Keratinocyte (primary cell): ENCODE data around the gene LMBR1. TPM values are rescaled to one million over a fixed set of nuclear protein-coding genes. Genes with fewer than 3 reads are reported as not detected.

Source experiments
- DNase-seq: peaks from one replicate; pipeline ENCODE4 v3.0.0-alpha.2; 2011; ENCODE audit warnings: low read depth, missing footprints, low spot score
- FAIRE-seq: peaks from 2 replicates; lab custom pipeline; 2011; peaks lifted over from hg19 to GRCh38; lab: Jason Lieb, UNC
- H2AFZ ChIP-seq: 2 replicates; pipeline ENCODE4 v1.6.0; 2012; ENCODE audit warnings: low read length, control low read depth, inconsistent platforms; ENCODE audit not compliant: control insufficient read depth
- H3K27ac ChIP-seq: 2 replicates; pipeline ENCODE4 v1.5.1; 2011; ENCODE audit warnings: low read length; ENCODE audit not compliant: control insufficient read depth, insufficient read depth
- H3K27me3 ChIP-seq: 3 replicates; pipeline ENCODE4 v1.6.0; 2011; ENCODE audit warnings: low read length; ENCODE audit not compliant: control insufficient read depth, insufficient read depth; ENCODE audit errors: extremely low read depth
- H3K36me3 ChIP-seq, 2 experiments: 2 replicates in 1 of 2; 3 replicates in 1 of 2; pipeline ENCODE4 v1.5.1; 2011; ENCODE audit warnings: low read length in 2 of 2, mild to moderate bottlenecking in 1 of 2; ENCODE audit not compliant: control insufficient read depth in 2 of 2, insufficient read depth in 2 of 2; ENCODE audit errors: extremely low read depth in 1 of 2
- H3K4me1 ChIP-seq: 3 replicates; pipeline ENCODE4 v1.5.1; 2011; ENCODE audit warnings: low read length; ENCODE audit not compliant: control insufficient read depth, insufficient read depth; ENCODE audit errors: extremely low read depth
- H3K4me2 ChIP-seq: 3 replicates; pipeline ENCODE4 v1.6.0; 2011; ENCODE audit warnings: low read depth, low read length; ENCODE audit not compliant: control insufficient read depth, insufficient read depth; ENCODE audit errors: extremely low read depth
- H3K4me3 ChIP-seq, 3 experiments: fragments of 200-600 bp in 1 of 3; sonication (generic) in 1 of 3; 2 replicates in 2 of 3; 3 replicates in 1 of 3; pipeline ENCODE4 v1.5.1; 2011 to 2016; ENCODE audit warnings: low read length in 3 of 3, mild to moderate bottlenecking in 3 of 3, control low read depth in 2 of 3, inconsistent platforms in 1 of 3, low read depth in 1 of 3, mixed read lengths in 1 of 3, mixed run types in 1 of 3, moderate library complexity in 1 of 3; ENCODE audit not compliant: control insufficient read depth in 2 of 3, insufficient read depth in 2 of 3; ENCODE audit errors: extremely low read depth in 1 of 3
- H3K79me2 ChIP-seq: 2 replicates; pipeline ENCODE4 v1.6.0; 2012; ENCODE audit warnings: low read length; ENCODE audit not compliant: control insufficient read depth, insufficient read depth
- H3K9ac ChIP-seq: 3 replicates; pipeline ENCODE4 v1.6.0; 2011; ENCODE audit warnings: low read length; ENCODE audit not compliant: control insufficient read depth, insufficient read depth; ENCODE audit errors: extremely low read depth
- H3K9me1 ChIP-seq: 3 replicates; pipeline ENCODE4 v1.6.0; 2011; ENCODE audit warnings: low read length; ENCODE audit not compliant: control insufficient read depth, insufficient read depth; ENCODE audit errors: extremely low read depth
- H3K9me3 ChIP-seq: 2 replicates; pipeline ENCODE4 v1.5.1; 2012; ENCODE audit warnings: low read depth, low read length; ENCODE audit not compliant: control insufficient read depth
- H4K20me1 ChIP-seq: 3 replicates; pipeline ENCODE4 v1.6.0; 2011; ENCODE audit warnings: low read length; ENCODE audit not compliant: control insufficient read depth, insufficient read depth; ENCODE audit errors: extremely low read depth
- CTCF ChIP-seq, 3 experiments: IDR thresholded peaks in 1 of 3; conservative IDR thresholded peaks in 1 of 3; optimal IDR thresholded peaks in 1 of 3; 2 replicates in 2 of 3; 3 replicates in 1 of 3; pipeline versions ENCODE3 to v1.5.1; 2011; ENCODE audit warnings: low read length in 3 of 3, mild to moderate bottlenecking in 3 of 3, moderate library complexity in 2 of 3, control low read depth in 1 of 3, inconsistent platforms in 1 of 3; ENCODE audit not compliant: insufficient read depth in 2 of 3; ENCODE audit errors: extremely low read depth in 1 of 3
- EZH2 ChIP-seq: IDR thresholded peaks from one replicate; pipeline ENCODE4 v1.6.1; 2012; ENCODE audit warnings: inconsistent platforms, mild to moderate bottlenecking, low read length, moderate library complexity
- dilution Hi-C: fragments of 300-500 bp; cut with MboI; formaldehyde crosslinking; loops from one replicate; pipeline ENCODE4 v1.7.0; 2020; ENCODE audit warnings: low sequenced_read_pairs; ENCODE audit not compliant: extremely low pct_ligation_motif_present
- polyA plus RNA-seq, 5 experiments: library from polyadenylated mRNA; depleted of rRNA in 3 of 5; stranded (reverse) in 3 of 5; stranded (forward) in 1 of 5; unstranded in 1 of 5; fragments of >200 nt; gene quantifications; 1 replicate in 1 of 5; 2 replicates in 3 of 5; 3 replicates in 1 of 5; pipeline versions ENCODE4 v1.2.1 to v1.2.3, GENCODE V29; 2011 to 2012; ENCODE audit warnings: missing spikeins in 2 of 5, low read depth in 1 of 5, low replicate concordance in 1 of 5

LMBR1 gene
- polyA plus RNA-seq, 1 donor (not counting 4 experiments of a cell fraction or from before 2014, with no cell fraction given), result 30.2 TPM

DNA sequence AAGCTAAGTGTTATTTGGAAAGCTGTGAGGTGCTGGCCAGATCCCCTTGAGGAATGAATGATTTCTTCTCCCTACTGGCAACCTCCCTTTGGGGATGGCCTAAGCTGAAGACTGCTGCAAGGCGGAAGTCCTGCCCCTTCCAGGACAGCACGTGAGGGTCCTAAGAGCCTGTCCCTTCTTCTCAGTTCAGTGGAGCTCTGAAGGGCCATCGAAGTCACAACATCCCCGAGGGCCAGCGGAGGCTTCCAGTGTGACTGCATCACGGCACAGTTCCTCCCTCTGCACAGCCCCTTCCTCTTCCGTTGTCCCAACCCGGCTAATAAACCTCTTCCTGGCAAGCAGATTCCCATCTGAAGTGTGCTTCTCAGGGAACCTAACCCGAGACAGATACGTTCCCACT lies 208.7 kb downstream of the LMBR1 start:
- Histone ChIP-seq H3K9me1 (no peaks in the 10 kb centered on the region), H3K27me3 (no peaks in the 10 kb centered on the region), H3K4me3 (no peak overlapping the region), H2AFZ (no peak overlapping the region), H3K4me1 (no peaks in the 10 kb centered on the region), H4K20me1 (no peaks in the 10 kb centered on the region), H3K79me2 (no peaks in the 10 kb centered on the region), H3K4me2 (no peak overlapping the region), H3K9me3 (no peaks in the 10 kb centered on the region), H3K27ac (no peak overlapping the region), H3K9ac (no peak overlapping the region), H3K36me3 (peaks cover 4 to 6% of the 10 kb centered on the region in 2 experiments)
- no peak for FAIRE-seq
- TF ChIP-seq EZH2 (no peak), CTCF (optimal IDR thresholded peaks at IDR 0.05 in 1 of 3, IDR thresholded peaks at IDR 0.05 in 1 of 3, conservative IDR thresholded peaks at IDR 0.05 in 1 of 3; ENCODE audit: extremely low read depth in 1 of 3, insufficient read depth in 2 of 3, low read length in 3 of 3) (no peak)
- dilution Hi-C loops, result loop anchor here (25.0 kb wide), 1 partner anchor 872 kb away; the partner anchor contains the start of gene SHH
- no peak for DNase-seq

DNA sequence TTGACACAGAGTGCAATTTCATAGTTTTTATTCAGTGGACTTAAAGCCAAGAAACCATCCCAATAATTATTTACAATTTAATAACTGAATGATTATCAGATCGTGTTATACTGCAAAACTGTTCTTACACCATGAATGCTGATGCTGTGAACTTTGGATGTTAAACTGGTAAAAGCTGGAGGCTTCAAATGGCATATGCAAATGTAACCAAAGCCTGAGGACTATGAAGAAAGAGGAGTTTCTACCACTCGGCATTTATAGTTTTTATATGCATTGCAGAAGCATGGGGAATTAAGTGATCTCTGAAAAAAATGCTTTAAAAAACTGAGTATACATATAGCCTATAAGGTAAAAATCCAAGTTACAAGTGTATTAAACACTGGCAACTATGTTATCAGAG lies 210.1 kb downstream of the LMBR1 start:
- Histone ChIP-seq H3K9me3 (no peaks in the 10 kb centered on the region), H3K27ac (no peak overlapping the region), H2AFZ (no peak overlapping the region), H3K27me3 (no peaks in the 10 kb centered on the region), H3K9me1 (no peaks in the 10 kb centered on the region), H3K4me1 (no peaks in the 10 kb centered on the region), H3K9ac (no peak overlapping the region), H3K79me2 (no peaks in the 10 kb centered on the region), H3K36me3 (peaks cover 4 to 7% of the 10 kb centered on the region in 2 experiments), H3K4me3 (no peak overlapping the region), H4K20me1 (no peaks in the 10 kb centered on the region), H3K4me2 (no peak overlapping the region)
- dilution Hi-C loops, result loop anchor here (25.0 kb wide), 1 partner anchor 871 kb away; the partner anchor contains the start of gene SHH
- TF ChIP-seq CTCF (optimal IDR thresholded peaks at IDR 0.05 in 1 of 3, IDR thresholded peaks at IDR 0.05 in 1 of 3, conservative IDR thresholded peaks at IDR 0.05 in 1 of 3; ENCODE audit: extremely low read depth in 1 of 3, insufficient read depth in 2 of 3, low read length in 3 of 3), result no peak
- no peak for TF ChIP-seq EZH2
- DNase-seq (no peak), FAIRE-seq (no peak)
